Ovary (tissue), 9 donors: ENCODE results near the gene NKX1-2. TPM values are rescaled to one million over a fixed set of nuclear protein-coding genes. Genes with fewer than 3 reads are reported as not detected.

Experiments
- DNase-seq, 5 donors: peaks; one replicate each; pipeline ENCODE4 v3.0.0-alpha.2; 2019 to 2020
- H3K27ac ChIP-seq, 2 donors: fragments of 200-600 bp; one replicate each; pipeline versions ENCODE4 v1.5.1 to v1.8.0; 2019 to 2022
- H3K27me3 ChIP-seq: fragments of 200-600 bp; one replicate; pipeline ENCODE4 v1.8.0; 2022
- H3K36me3 ChIP-seq: fragments of 200-600 bp; sonication (generic); one replicate; pipeline ENCODE4 v1.5.1; 2019
- H3K4me1 ChIP-seq: one replicate; pipeline ENCODE4 v1.8.1; 2013; ENCODE audit warnings: mild to moderate bottlenecking, moderate library complexity; ENCODE audit not compliant: insufficient read depth
- H3K4me3 ChIP-seq: fragments of 200-600 bp; sonication (generic); one replicate; pipeline ENCODE4 v1.5.1; 2017
- H3K9me3 ChIP-seq, 2 donors: fragments of 200-600 bp in 1 of 2; sonication (generic) in 1 of 2; one replicate each; pipeline versions ENCODE4 v1.5.1 to v1.8.1; 2013 to 2019; ENCODE audit warnings: mild to moderate bottlenecking in 1 of 2, moderate library complexity in 1 of 2
- EP300 ChIP-seq: sonication (generic); formaldehyde crosslinking; IDR thresholded peaks from one replicate; pipeline ENCODE4 v1.6.1; 2017; ENCODE audit warnings: antibody characterized with exemption
- POLR2A ChIP-seq: fragments of 450-650 bp; IDR thresholded peaks from one replicate; pipeline ENCODE4 v1.6.1; 2017; ENCODE audit warnings: antibody characterized with exemption, mild to moderate bottlenecking, moderate library complexity
- WGBS, 3 donors: extraction: QIAGEN DNeasy Blood & Tissue Kit in 1 of 3; methylation state at CpG; one replicate each; pipeline versions ENCODE4 v1.1.5 to v1.1.7; 2013 to 2017; 5-methylcytosine and 5-hydroxymethylcytosine counted together
- intact Hi-C, 4 donors: fragments of 100-400 bp; cut with DNase I; formaldehyde crosslinking; loops; one replicate each; pipeline versions ENCODE4 v1.11.0 to v1.15.1; 2022 to 2023
- polyA plus RNA-seq, 2 donors: library from polyadenylated mRNA; stranded (reverse); fragments of 200-250 nt in 1 of 2; fragments of 350-450 nt in 1 of 2; fragmentation: Illumina TruSeq in 1 of 2; extraction: RNeasy Lipid Tissue Mini Kit (QIAGEN cat#74804) in 1 of 2; gene quantifications; one replicate each; pipeline ENCODE4 v1.2.3, GENCODE V29; 2013 to 2014
- total RNA-seq, 7 donors: library from RNA; depleted of rRNA in 2 of 7; stranded (reverse); fragments of >200 nt in 2 of 7; fragmentation: NEBNext Ultra II Directional in 3 of 7; extraction: Animal tissue kit (Norgen Biotek cat#: 25700) in 3 of 7; gene quantifications; one replicate each; pipeline versions ENCODE4 v1.1.0 to v1.2.4, GENCODE V29; 2016 to 2023
- TF ChIP-seq, protein P1 (sequence below), 3 donors: fragments of 450-650 bp in 2 of 3; fragments of 200-600 bp in 1 of 3; IDR thresholded peaks; one replicate each; pipeline versions ENCODE4 v1.5.1 to v1.8.0; 2016 to 2022; ENCODE audit warnings: antibody characterized with exemption in 3 of 3, mild to moderate bottlenecking in 1 of 3
- donor health status: DM: no; HTN: no; CAD: no; lungs with moderate emphysema.
- donor health status: DM: no; HTN: no; CAD: no.
- donor health status: Bipolar disorder and iron deficiency.
- donor health status: DM: yes; HTN: yes; CAD: no.
- donor health status: DM: no; HTN: no; CAD: no.
- donor health status: DM: yes; HTN: yes; CAD: no.

NKX1-2 gene
- total and polyA plus RNA-seq, 9 donors: 0.05 TPM; not detected in 8

- TF ChIP-seq EP300 (no peak), POLR2A (no peak)
- no peaks in the 10 kb centered on the region for H3K27me3 ChIP-seq
- H3K36me3 ChIP-seq: no peaks in the 10 kb centered on the region
- H3K4me3 ChIP-seq: no peak overlapping the region
- intact Hi-C loops: no loop called here
- WGBS, 3 donors: 27 to 48% (median 28%) methylated on average over 1 of the region's 1 CpG
- H3K27ac ChIP-seq: no peak overlapping the region
- H3K9me3 ChIP-seq: no peaks in the 10 kb centered on the region
- peaks cover 4% of the 10 kb centered on the region for H3K4me1 ChIP-seq
- DNase-seq: no peak
Measured at GRCh38 chr10:124420254-124420653, 29.6 kb downstream of the NKX1-2 start.

DNA sequence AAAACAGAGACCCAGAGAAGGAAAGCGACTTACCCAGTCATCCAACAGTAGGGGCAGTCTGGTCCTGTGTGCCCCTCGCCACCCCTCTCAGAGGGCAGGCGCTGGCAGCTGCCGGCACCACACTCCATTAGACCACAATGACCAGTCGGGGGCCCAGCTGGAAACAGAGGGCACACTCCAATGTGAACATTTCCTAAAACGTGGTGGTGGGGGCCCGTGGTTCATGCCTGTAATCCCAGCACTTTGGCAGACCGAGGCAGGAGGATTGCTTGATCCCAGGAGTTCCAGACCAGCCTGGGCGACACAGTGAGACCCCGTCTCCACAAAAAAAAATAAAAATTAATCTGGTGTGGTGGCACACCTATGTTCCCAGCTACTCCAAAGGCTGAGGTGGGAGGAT lies 30.2 kb downstream of the NKX1-2 start:
- Histone ChIP-seq H3K9me3 (no peaks in the 10 kb centered on the region), H3K4me3 (no peak overlapping the region), H3K4me1 (peaks cover 8% of the 10 kb centered on the region), H3K27me3 (no peaks in the 10 kb centered on the region), H3K27ac (no peak overlapping the region), H3K36me3 (no peaks in the 10 kb centered on the region)
- WGBS, 3 donors: 89 to 92% (median 92%) methylated on average over 10 of the region's 10 CpGs
- no peak for TF ChIP-seq POLR2A
- TF ChIP-seq, protein P1, sequence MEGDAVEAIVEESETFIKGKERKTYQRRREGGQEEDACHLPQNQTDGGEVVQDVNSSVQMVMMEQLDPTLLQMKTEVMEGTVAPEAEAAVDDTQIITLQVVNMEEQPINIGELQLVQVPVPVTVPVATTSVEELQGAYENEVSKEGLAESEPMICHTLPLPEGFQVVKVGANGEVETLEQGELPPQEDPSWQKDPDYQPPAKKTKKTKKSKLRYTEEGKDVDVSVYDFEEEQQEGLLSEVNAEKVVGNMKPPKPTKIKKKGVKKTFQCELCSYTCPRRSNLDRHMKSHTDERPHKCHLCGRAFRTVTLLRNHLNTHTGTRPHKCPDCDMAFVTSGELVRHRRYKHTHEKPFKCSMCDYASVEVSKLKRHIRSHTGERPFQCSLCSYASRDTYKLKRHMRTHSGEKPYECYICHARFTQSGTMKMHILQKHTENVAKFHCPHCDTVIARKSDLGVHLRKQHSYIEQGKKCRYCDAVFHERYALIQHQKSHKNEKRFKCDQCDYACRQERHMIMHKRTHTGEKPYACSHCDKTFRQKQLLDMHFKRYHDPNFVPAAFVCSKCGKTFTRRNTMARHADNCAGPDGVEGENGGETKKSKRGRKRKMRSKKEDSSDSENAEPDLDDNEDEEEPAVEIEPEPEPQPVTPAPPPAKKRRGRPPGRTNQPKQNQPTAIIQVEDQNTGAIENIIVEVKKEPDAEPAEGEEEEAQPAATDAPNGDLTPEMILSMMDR (IDR thresholded peaks at IDR 0.05): no peak
- TF ChIP-seq EP300: no peak
- peak in 3 of 5 donors; percentile 34 to 45 (median 35) for DNase-seq
- intact Hi-C loops: no loop called here

DNA sequence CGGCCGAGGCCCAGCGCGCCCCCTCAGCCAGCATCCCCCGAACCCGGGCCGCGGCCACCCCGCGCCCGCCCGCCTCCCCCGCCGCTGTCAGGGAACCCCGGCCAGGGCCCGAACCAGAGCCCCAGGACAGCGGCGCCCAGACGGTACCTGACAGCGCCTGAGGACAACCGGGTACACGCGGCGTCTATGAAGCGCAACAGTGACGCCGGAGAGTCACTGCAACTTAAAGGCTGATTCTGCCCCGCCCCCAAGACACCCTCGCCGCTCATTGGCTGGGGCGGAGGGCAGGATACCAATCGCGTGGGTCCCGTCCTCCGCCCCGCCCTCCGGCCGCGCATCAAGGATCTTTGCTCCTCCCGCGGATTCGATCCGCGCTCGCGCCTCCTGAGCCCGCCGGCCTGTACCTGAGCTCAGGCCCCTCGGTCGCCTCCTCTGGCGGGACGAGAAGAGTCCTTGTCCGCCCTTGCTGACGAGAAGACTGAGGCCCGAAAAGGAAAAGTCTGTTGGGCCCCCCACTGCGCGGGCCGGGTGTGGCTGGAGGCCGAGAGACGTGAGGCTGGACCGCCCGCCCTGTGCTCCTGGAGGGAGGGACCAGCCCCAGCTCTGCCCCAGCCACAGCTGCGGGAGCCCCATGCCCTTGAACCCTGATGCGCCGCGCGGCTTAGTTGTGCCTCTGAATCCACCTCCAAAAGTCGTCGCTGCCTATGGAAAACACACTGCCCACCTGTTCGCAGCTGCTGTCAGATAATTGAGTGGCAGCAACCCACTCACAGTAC lies 30.9 kb downstream of the NKX1-2 start, which contains the start of gene OAT:
TSS of gene OAT (minus strand) at position 198 of the 776 bp plus-strand sequence. CDS start 6,752 bp downstream, outside the sequence.
- Histone ChIP-seq H3K4me1 (peaks cover 8% of the 10 kb centered on the region), H3K9me3 (no peaks in the 10 kb centered on the region), H3K36me3 (no peaks in the 10 kb centered on the region), H3K27ac (peak within 1 kb of the TSS; percentile 89 to 91), H3K4me3 (peak within 1 kb of the TSS; percentile 65), H3K27me3 (no peaks in the 10 kb centered on the region)
- TF ChIP-seq POLR2A: peak; percentile 95
- TF ChIP-seq EP300: no peak
- TF ChIP-seq, protein P1 (IDR thresholded peaks at IDR 0.05): peak in 1 of 3 donors; percentile 3
- DNase-seq: peak; percentile 95 to 97 (median 96)
- 1 to 2% (median 1%) methylated on average over 27 to 70 of the region's 70 CpGs for WGBS, 3 donors
- intact Hi-C loops: no loop called here

DNA sequence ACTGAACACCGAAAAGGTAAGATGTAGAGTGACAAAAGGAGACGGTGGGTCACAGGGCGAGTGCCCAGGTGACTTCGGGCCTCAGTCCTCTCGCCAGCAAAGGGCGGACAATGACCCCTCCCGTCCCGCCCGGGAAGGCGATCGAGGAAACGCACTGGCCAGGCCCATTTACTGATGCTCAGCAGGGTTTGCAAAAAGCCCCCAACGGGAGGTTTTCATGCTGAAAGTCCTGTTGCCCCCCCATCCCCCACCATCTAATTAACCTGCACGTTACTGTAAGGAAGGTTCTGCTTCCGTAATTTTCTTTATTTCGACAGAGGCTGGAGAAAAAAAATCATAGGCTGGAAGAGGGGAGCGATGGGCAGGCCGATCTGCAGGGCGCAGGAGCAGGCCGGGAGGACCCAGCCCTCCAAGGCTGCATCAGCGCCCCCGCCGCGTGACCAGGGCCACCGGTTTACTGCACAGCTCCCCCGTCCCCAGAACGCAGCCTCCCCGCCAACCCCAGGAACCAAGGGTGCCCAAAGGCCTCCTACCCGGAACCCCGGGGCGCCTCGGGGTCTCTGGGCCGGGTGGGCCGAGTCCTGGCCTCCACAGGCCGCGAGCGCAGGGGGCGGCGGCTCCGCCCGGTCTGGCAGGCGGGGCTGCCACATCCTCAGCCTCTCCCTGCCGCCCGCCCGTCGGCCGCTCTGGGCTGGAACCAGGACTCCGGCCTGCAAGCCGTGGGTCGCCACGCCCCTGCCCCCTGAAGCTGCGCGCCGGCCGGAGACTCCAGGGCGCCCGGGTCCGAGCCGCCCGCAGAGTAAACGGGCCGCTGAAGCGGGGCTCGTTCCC lies 31.7 kb downstream of the NKX1-2 start:
- TF ChIP-seq EP300 (no peak), POLR2A (no peak)
- TF ChIP-seq, protein P1 (IDR thresholded peaks at IDR 0.05): peak in 1 of 3 donors; percentile 5
- DNase-seq: peak; percentile 60 to 77 (median 75)
- H3K4me1 ChIP-seq: peaks cover 12% of the 10 kb centered on the region
- no peaks in the 10 kb centered on the region for H3K27me3 ChIP-seq
- peak overlapping the region; percentile 89 to 91 for H3K27ac ChIP-seq
- H3K36me3 ChIP-seq: no peaks in the 10 kb centered on the region
- intact Hi-C loops: no loop called here
- no peaks in the 10 kb centered on the region for H3K9me3 ChIP-seq
- WGBS, 3 donors: 2 to 3% (median 2%) methylated on average over 22 to 64 of the region's 64 CpGs
- peak overlapping the region; percentile 65 for H3K4me3 ChIP-seq
